ENCODE data around the gene F7.
"Not testable (repeated sequence)": the region's sequence is repeated elsewhere in the genome, so short reads cannot be mapped to it uniquely, and the experiment has no call there.

F7 gene

DNA sequence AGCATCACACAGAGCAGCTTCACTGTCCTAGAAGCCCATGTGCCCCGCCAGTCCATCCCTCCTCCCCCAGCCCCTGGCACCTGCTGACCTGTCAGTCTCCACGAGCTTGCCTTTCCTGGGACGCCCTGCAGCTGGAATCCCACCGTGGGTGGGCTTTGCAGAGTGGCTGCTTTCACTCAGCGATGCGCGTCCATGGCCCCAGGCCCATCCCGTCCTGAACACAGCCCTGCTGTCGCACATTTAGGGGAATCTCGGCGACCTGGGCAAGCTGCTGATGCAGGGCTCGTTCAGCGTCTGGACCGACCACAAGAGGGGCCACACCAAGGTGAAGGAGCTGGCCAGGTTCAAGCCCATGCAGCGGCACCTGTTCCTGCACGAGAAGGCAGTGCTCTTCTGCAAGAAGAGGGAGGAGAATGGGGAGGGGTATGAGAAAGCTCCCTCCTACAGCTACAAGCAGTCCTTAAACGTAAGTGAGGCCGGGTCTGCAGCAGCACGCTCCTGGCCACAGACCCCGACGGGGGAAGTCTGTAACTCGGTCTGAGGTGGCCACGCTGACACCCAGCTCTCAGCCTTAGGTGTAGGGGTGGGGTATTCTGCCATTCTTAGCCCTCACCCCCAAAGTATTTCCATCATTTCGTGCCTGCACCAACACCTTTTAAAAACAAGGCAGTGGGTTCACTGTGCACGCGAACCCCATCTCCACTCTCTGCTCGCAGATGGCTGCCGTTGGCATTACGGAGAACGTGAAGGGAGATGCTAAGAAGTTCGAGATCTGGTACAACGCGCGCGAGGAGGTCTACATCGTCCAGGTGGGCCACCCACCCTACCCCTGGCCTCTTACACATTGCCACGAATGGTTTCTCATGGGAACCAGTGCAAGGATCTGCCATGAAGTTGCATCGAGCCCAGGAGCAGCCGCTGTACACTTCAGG is 18.3 kb upstream of the F7 start:
- no peak for DNase-seq (ENCODE audit: low spot score)

DNA sequence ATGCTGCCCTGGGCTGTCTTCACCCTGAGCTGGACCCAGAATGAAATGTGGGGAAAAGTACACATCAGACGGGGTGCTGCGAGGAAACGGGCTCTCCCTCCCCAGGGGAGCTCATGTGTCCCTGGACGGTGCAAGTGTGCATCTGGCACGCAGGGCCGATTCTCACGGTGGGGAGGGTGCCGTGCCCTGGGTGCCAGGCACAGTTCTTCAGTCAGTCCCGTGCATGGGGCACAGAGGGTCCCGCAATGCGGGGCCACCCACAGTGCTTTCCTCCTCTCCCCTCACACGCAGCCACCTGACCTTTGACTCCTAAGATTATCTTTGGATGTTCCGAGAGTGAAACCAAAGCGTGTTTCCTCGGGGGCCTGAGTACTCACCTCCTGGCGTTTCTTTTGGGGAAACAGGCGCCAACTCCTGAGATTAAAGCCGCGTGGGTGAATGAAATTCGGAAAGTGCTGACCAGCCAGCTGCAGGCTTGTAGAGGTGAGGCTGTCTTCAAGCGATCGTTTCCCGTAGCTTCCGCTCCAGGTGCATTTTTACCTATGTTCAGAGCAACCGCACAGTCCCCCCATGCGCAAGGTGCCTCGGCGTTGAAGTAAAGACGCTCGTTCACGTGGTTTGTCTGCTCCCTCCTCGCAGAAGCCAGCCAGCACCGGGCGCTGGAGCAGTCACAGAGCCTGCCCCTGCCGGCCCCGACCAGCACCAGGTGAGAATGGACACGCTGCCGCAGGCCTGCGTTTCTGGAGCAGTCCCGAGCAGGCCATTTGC is 17.5 kb upstream of the F7 start:
- DNase-seq (ENCODE audit: low spot score) = no peak

DNA sequence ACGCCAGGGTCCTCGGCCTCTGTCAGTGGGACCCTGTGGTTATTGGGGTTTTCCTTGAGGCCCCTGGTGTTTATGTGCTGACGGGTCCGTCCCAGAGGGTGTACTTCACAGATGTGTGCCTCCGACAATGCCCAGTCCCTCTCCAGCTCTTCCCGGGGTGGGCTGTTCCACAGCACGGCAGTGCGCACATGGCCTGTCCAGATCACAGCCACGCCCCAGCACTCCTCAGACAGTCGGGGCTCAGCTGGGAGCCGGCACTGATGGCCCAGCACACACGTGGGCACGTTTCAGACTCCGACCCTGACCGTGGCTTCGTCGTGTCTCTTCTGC is 16.9 kb upstream of the F7 start:
- DNase-seq (ENCODE audit: low spot score) = no peak

DNA sequence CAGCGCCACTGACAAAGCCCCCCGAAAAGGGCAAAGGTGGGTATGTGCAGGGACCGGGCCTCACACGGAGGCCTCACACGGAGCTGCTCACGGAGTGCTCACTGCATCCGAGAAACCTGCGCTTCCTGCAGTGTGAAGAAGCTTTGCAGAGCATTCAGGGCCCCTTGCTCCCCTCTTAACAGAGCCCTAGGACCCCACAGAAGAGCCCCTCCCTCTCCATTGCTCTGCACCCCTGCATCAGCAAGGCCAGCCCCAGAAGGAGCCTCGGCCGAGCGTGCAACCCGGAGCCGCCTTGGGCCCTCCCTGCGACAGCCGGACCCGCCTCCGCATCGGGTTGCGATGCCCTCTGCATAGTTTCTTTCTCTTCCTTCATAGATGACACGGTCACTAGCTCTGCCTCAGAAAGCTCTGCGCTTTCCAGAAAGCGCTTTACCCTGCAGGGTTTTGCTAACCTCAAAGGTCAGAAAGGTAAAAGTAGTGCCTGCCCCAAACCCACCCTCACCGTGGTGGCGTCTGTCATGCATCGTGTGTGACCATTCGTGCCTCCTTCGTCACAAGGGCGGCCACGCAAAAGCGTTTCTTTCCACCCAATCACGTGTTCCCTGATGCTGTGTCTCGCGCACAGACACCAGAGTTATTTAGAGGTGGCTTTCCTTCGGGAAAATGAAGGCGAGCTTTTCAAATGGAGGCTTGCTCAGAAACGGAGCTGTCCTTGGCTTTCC is 15.7 kb upstream of the F7 start:
- DNase-seq (ENCODE audit: low spot score) = no peak

DNA sequence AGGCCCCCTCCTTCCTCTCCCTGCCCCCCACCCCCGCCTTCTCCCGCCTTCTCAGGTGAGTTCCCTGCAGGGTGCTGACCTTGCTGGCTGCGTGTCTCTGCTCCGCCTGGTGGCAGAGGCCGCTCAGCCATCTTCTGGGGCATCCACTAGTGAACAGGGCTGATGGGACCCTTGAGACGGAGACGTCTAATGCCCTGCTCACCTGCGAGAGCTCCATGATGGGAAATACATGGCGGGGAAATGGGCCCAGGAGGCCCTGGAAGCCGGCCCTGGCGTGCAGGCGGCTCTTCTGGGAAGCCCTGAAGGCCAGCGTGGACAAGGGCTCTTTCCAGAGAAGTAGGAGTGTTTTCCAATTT is 15.2 kb upstream of the F7 start:
- DNase-seq (ENCODE audit: low spot score) = no peak

DNA sequence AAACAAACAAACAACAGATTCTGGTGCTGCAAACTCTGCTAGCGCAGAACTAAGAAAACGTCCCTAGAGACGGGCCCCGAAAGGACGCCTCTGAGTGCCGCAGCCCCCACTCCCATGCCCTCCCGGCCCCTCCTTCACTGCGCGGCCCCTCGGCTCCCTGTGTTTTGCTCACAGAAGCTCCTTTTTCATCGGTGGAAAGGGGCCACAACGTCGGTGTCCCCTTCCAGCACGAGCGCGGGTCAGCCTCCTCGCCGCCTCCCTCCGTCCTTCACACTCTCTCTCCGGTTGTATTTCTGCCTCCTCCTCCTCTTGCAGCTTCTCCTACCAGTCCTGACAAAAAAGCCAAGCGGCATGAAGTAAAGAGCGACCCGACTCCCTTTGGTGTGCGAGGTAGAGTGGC is 14.8 kb upstream of the F7 start:
- no peak for DNase-seq (ENCODE audit: low spot score)

DNA sequence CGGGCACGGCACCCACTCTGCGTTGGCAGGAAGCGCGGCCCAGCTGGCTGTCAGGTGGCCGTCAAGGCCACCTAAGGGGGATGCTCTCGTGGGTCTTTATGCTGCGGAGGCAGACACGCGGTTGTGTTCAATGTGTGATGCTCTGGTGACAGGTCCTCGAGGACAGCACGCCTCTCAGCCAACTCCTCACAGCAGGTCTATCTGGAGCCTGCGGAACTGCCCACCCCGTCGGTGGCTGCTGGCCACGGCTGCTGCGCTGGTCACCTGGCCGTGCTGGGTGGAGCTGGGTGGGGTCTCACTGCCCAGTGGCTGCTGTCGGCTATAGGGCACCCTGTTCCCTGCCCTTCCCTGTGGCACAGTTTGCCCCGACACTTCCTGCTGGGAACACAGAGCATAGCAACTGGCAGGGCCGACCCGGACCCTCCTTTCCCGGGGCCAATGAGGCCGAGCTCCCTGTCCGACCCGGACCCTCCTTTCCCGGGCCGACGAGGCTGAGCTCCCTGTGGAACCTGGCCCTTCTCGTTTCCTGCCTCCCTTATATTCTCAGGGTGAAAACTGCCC is 14.3 kb upstream of the F7 start:
- no peak for DNase-seq (ENCODE audit: low spot score)

DNA sequence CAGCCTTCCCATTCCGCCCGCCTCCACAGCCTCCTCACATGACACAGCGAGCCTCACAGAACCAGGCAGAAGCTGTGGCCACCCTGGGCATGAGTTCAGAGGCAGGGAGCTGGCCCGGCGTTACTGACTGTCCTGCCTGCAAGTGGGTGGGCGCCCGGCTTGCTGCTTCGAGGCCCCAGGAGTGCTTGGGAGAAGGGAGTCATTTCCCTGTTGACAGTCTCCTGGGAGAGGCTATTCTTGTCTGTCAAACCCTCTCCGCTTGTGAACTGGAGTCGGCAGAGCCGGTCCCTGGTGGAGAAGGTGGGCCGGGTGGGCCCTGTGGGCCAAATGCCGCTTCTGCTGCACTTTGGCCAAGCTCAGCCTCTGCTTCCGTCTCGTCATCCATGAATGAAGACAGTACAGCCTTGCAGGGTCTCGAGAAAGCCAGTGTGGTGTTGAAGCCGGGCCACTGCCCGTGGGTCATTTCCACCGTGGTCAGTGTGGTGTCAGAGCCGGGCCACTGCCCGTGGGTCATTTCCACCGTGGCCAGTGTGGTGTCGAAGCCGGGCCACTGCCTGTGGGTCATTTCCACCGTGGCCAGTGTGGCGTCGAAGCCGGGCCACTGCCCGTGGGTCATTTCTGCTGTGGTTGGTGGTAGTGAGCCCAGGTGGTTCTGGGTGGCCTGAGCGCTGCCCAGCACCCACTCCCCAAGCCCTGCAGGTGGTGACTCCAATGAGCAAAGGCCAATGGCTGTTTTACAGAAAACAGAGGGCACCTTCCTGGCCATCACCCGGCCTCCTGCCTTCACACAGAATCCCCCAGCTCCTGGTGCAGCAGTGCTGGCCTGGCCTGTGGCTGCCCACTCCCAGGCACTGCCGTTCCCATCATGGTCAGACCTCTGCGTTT is 13.5 kb upstream of the F7 start:
- no peak for DNase-seq (ENCODE audit: low spot score)

DNA sequence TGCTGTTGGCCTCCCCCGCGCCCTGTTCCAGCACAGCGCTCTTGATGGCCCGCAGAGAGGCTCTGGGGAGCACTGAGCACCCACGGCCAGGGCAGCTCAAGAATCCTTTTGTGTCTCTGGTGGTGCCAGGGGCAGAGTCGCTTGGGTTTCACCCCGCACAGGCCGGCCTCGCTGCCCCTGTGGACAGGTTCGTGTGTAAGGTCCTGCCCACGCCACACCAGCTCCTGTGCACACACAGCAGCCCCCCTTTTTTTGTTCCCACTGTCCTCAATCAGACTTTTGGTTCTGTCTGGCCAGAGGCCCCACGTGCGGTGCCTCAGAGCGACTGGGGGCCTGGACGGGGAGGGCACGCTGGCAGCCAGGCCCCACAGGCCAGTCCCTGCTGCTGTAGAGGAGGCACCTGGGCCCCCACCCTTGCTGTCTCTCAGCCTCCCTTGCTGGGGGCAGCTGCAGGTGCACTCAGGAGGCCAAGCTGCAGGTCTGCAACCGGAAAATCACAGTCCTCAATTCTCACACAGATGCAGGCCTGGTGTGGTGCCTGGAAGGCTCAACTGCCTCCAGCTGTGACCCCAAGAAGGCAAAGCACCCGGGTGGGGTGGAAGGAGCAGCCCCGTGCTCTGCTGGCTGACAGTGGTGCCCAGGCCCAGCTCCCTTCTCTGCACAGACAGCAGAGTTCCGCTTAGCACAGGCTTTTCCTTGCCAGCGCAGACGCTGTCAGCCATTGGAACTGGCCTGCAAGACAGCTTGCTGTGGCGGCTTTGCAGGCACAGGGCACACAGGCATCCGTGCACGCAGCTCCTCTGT is 12.6 kb upstream of the F7 start:
- DNase-seq (ENCODE audit: low spot score) = no peak

DNA sequence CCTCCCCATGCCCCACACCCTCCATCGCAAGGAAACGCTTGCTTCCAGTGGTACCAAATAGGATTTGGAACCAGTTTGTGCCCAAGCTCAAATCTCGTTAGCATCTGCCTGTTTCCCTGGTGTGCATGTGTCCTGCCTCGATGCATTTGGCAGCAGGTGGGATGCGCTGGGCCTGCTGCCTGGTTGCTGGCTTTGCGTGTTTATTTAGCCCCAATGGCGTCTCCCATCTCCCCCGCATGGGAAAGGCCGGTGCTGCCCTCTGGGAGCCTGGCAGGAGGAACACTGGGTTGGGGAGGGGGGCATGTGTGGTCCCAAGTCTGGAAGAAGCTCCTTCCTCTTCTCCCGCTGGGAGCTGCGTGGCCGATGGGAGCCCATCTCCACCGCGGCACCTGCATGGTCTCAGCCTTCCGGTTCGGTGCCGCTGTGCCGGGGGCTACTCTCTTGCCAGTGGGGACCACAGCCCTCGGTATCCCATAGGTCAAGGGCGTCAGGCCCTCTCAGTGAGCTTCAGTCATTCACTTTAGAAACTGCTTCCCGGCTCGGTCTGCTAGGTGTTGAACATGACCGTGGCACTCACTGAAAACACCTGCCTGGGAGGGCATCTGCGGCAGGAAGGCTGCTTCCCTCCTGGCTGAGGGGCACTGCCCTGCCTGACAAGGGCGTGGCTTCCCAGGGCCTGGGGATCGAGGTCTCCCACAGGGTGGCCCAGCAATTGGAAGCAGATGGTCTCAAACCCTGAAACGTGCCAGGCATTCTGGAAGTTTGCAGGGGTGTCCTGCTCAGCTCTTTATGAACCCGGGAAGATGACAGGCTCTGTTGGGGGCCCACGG is 11.8 kb upstream of the F7 start:
- DNase-seq (ENCODE audit: low spot score) = no peak

DNA sequence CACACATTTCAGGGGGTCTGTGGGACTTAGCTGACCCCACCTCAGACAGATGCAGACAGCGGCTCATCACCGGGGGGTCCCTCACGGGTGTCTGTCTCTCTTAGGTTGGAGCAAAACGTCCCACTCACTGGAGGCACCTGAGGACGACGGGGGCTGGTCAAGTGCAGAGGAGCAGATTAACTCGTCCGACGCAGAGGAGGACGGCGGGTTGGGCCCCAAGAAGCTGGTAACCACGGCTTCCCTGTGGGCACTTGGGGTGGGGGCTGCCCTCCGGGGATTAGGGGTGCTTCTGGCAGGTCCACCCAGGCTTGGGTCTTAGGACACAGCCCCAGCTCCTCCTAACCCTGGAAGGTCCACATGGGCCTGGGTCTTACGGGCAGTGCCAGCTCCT is 11.2 kb upstream of the F7 start:
- no peak for DNase-seq (ENCODE audit: low spot score)

DNA sequence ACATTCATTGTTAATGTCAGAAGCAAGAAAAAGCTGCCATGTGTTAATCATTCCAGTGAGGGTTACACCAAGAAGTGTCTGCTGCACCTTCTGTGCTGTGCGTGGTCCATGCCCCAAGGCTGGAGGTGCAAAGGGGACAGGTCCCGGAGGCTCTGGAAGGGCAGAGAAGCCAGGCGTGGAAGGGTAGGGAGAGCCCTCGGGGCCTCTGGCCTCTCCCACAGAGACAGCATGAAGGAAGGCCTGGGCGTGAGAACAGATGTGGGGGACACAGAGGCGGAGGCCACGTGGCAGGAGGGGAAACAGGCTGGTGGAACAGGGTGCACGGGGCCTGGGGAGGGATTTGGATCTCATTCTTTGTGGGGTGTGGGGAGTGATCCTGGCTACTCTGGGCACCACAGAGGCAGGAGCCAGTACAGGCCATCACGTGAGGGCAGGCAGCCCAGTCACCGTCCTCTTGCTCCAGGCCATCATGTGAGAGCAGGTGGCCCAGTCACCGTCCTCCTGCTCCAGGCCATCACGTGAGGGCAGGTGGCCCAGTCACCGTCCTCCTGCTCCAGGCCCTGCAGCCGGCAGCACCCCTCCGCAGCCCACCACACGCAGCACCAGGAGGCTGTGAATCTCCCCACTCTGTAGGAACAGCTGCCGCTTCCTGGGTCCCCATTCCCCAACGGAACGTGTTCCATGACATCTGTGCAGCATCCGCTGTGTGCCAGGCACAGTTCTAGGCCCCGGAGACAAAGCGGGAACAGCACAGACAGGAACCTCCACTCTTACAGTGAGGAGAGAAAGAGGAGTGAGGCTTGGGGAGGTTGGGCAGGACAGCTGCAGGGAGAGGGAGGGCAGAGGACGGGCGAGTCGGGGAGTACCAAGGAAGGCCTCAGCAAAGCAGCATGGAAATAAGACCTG is 10.2 kb upstream of the F7 start:
- DNase-seq (ENCODE audit: low spot score) = no peak

DNA sequence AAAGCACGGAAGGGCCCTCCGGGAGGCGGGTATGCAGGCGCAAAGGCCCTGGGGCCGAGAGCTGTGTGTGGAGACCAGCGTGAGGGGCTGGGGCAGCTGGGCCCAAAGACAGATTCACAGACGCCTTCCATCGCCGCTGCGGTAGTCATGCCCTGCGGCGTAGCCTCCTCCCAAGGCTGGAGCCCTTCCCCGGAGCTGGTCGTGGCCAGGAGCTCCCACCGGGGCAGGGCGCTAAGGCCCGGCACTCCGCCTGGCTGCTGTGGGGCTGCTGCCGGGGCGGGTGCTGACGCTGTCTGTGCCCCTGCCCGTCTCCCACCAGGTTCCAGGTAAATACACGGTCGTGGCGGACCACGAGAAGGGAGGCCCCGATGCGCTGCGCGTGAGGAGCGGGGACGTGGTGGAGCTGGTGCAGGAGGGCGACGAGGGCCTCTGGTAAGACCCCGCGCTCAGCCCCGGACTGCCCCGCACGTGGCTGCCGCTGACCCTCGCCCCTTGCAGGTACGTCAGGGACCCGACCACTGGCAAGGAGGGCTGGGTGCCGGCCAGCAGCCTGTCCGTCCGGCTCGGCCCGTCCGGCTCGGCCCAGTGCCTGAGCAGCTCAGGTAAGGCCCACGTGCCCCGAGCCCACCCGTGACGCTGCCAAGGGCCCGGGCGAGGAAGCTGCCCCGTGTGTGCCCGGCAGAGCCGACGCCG is 9.4 kb upstream of the F7 start:
- DNase-seq (ENCODE audit: low spot score) = no peak

DNA sequence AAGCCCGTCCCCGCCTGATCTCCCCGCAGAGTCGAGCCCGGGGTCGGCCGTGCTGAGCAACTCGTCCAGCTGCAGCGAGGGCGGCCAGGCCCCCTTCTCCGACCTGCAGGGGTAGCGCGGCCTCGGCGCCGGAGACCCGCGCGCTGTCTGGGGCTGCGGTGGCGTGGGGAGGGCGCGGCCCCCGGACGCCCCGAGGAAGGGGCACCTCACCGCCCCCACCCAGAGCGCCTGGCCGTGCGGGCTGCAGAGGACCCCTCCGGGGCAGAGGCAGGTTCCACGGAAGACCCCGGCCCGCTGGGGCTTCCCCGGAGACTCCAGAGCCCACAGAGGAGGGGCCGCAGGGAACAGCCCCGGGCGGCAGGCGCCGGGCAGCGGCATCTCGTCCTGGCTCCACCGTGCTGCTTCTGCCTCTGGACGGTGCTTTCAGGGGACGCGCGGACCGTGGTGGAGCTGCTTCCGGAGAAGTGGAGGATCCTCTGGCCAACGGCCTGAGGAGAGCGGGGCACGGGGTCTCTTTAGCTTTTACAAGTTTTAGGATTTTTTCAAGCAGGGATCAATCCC is 8.8 kb upstream of the F7 start:
- DNase-seq (ENCODE audit: low spot score) = no peak

DNA sequence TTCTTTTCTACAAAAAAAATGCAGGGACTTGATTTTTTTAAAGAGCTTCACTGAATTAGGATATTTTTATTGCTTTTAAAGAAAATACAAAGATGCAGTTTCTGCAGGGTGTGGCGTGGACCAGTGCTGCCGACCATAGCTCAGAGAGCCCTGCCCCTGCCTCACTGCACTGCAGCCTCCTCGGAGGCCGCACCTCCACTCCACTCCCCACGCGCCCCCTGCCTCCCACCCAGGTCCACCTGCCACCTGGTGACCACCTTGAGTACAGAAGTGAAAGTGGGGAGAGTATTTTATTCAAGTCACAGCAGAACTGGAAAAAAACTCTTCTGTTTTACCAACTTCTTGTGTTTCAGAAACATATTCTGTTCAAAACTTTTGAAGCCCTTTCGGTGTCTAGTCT is 7.9 kb upstream of the F7 start:
- no peak for DNase-seq (ENCODE audit: low spot score)

DNA sequence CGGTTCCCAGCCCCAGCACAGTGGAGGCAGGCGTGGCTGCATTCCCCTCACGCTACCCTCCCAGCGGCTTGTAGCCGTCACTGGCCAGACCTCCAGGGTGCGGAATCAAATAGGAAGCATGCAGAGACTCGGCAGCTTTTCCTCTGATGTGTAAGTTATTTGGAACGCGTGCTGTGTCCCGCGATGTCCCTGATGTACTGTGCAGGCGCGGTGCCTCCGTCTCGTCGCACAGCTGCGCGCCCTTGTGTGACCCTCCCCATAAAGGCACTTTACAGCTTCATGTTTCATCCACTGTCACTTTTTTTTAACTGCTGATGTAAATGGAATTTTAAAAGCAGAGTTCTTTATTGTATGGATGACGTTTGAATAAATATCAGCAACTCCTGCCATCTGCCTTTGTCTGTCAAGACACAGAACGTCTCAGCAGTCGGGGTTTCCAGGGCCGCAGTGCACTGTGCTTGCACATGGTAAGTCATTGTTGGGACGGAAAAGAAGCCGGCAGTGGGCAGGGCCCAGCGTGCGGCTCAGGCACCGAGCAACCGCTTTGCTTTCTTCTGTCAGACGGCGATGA is 7.3 kb upstream of the F7 start:
- DNase-seq (ENCODE audit: low spot score) = no peak

DNA sequence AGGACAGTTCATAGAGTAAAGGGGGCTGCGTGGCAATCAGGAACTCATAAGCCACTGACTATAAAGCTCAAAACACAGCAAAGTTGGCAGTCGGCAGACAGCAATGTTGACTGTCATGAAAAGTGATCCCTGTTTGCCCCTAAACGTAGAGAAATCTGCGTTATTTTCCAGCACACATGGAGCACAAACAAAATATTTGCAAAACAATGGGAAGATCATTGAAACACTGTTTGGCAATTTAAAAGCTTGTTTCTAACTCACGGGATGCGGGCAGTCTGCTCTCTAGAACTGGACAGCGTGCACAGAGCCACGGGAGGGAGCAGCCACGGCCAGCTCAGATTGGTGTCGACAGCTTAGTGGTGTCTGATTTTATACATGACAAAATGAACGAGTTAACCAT is 6.4 kb upstream of the F7 start:
- DNase-seq (ENCODE audit: low spot score) = no peak

DNA sequence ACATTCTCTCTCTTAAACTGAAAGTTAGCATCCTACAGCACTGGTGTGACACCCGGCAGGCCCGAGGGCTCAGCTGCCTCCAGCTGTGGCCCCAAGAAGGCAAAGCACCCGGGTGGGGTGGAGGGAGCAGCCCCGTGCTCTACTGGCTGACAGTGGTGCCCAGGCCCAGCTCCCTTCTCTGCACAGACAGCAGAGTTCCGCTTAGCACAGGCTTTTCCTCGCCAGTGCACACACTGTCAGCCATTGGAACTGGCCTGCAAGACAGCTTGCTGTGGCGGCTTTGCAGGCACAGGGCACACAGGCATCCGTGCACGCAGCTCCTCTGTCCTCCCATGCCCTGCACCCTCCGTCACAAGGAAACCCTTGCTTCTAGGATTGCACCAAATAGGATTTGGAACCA is 3.3 kb upstream of the F7 start:
- DNase-seq (ENCODE audit: low spot score) = not testable (repeated sequence)
